ENCODE measurements around the gene DHRS7.

DHRS7 gene, protein sequence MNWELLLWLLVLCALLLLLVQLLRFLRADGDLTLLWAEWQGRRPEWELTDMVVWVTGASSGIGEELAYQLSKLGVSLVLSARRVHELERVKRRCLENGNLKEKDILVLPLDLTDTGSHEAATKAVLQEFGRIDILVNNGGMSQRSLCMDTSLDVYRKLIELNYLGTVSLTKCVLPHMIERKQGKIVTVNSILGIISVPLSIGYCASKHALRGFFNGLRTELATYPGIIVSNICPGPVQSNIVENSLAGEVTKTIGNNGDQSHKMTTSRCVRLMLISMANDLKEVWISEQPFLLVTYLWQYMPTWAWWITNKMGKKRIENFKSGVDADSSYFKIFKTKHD

DNA sequence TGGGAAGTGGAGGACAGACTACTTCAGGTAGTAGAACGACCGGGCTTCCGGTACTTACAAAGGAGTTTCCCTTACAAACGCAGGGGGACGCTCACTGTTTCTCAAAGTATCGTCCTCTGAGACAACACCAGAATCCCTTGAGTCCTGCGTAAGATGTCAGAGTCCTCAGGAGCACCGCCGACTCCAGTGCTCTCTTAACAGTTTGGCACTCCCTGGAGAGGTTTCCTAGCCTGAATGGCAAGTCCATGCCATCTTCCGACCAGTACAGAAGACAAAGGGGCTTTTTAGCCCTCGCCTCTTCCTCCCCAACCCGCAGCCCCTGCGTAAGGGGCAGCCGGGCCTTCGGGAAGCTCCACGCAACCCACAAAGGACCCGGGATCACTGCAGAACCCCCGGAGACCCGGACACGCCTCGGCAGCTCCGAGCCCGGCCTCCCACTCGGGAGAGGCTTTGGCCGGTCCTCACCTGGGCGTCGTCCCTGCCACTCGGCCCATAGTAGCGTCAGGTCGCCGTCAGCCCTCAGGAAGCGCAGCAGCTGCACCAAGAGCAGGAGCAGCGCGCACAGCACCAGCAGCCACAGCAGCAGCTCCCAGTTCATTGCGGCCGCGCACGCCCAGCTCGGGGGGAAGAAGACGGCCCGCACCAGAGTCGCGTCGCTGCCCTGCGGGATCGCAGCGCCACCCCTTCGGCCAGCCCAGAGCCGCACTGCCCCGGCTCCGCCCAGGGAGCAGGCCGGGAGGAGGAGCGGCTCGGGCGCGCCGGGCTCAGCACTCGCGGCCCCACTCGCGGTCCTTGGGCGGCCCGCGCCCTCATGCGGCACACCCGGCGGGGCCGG lies at the start of gene DHRS7:
TSS of gene DHRS7 (minus strand) at position 687 of the 835 bp plus-strand sequence. CDS start at position 598, 89 bp downstream.
- peak; percentile 40 for DNase-seq

DNA sequence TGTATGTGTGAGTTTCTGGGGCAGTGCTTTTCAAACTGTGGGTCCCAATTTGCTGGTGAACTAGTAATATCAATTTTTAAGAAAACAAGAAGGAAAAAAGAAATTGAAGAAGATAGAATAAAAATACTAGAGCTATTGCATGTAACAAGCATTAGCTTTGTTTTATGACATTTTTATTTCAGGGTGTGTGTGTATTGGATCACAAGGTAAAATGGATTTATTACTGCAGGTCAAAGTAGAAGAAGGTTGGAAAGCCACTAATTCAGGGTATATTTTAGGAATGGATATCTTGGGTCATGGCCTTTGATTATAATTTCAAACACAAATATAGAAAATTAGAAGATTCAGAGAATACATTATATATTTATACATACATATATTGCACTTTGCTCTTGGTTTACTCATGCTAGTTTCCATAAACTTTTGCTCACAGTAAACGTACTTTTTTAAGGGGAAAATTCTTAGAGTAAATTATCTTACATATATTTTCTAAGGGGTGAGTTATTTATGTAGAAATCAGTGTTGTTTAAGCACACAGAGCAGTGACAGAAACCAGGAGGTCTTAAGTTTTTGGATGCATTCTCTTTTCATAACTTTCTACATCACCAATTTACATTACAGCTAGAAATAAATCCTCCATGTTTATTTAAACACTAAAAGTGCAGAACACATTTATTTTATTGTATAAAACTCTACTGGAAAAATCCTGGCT lies 49.4 kb upstream of the DHRS7 start:
- no peak for DNase-seq

DNA sequence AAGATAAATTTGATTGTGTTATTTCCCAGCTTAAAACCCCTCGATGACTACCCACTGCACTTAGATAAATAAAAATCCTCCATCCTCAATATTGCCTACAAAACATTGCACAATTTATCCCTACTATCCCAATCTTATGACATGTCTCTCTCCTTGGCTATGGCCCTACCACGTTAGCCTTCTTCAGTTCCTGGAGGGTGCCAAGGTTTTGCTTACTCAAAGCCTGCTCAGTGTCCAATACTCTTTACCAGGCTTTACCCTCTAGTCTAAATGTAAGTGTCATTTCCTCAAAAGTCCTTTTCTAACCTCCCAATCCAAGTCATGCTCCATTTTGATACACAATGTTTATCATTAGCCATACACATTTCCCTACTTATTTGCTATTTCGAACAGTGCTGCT lies 48.8 kb upstream of the DHRS7 start:
- DNase-seq: no peak

DNA sequence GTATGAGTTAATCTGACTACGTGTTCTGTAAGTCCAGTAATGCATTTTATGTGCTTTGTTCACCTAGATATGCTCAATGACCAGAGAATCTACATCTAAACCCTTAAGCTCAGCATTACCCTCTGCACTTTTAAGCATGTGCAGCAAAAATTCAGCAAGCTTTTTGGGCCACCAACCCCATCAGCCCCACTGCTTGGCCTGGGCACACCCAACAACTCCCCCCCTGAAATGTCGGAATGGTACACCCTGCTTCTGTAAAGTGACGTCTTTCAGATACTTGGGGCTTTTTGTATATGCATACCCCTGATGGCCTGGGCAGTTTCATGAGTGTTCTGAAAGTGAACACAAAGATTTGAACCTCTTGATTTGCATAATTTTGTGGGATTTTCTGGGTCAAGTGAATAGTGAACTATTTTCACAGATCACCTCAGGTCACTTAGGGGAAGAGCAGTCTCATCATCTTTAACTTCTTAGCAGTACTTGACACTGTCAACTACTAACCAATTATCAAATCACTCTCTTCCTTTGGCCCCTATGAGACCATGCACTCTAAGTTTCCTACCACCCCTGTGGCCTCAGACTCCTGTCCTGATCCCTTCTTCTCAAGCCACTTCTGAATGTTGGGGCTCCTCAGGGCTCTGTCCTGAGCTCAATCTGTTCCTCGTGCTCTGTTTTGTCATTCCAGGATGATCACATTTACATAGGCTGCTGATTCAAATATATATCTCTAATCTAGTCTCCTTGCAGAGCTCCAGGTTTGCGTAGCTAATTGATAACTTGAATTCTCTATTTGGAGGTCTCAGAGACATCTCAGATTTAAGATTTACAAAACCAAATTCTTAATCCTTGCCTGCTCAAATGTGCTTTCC lies 47.5 kb upstream of the DHRS7 start:
- no peak for DNase-seq

DNA sequence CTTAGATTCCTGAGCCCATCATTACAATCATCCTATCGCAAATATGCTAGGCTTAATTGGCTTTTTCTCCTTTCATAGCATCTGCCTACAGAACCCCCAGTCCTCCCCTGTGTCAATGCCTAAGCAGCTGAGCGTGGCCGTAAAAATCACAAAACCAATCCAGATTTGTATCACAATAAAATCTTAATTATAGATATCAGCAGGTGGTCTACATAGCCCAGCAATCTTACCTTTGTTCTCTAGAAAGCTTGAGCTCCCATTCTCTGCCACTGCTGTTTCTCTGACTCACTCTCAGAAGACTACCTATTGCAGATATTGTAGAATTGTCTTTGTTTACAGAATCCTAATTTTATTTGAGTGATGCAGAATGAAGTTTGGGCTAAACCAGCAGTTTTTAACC lies 46.0 kb upstream of the DHRS7 start:
- no peak for DNase-seq

DNA sequence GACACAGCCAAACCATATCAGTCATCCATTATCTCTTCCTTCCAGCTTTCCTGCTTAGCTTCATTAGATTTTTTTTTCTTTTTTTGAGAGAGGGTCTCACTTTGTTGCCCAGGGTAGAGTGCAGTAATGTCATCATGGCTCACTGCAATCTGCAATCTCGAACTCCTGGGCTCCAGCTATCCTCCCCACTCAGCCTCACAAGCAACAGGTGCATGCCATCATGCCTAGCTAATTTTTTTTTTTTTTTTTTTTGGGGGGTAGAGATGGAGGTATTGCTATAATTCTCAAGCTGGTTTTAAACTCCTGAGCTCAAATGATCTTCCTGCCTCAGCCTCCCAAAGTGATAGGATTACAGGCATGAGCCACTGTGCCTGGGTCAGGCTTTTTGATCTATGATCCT lies 45.5 kb upstream of the DHRS7 start:
- DNase-seq: no peak

DNA sequence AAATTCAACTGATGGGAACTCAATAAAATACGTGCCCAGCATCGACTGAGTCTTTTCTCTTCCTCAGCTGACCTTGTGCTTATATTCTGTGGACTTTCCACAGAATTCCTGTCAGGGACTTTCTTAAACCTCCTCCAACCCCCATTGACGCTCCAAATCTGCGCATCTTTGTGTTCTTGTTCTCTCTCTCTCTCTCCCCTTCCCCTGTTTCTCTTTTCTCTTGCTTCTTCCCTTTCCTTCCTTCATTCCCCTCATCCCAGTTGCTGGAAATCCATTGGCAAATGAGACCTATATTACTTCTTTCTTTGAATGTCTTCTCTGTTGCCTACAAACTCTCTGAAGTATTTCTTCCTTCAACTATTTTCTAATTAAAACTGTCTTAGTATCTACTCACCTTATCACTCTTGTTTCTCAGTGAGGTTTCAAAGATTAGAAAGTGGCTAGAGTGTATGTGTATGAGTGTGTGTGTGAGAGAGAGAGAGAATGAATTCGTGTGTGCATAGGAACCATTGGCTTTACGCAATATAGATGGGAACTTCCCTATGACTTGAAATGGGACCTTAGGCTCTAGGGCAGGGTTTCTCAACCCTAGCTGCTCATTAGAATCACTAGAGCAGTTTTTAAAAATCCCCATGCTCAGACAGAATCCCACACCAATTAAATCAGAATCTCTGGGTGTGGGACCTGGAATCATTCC lies 41.8 kb upstream of the DHRS7 start:
- no peak for DNase-seq

DNA sequence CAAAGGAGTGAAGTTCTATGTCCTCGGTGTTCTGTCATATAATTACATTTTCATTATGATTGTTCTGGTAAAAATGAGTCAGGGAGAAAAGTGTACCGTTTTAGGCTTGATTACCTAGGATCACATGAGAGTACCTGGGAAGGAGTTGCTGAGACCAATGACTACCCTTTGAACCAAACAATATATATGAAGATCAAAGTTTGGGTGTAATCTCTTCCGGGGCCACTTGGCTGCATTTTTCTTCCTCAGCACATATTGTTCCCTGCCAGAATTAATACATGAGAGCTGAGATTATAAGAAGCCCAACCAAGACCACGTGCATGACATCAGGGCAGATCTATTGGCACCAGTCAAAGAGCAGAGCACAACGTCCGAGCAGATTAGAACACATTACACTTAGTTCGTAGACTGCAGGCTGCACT lies 41.1 kb upstream of the DHRS7 start:
- DNase-seq: no peak

DNA sequence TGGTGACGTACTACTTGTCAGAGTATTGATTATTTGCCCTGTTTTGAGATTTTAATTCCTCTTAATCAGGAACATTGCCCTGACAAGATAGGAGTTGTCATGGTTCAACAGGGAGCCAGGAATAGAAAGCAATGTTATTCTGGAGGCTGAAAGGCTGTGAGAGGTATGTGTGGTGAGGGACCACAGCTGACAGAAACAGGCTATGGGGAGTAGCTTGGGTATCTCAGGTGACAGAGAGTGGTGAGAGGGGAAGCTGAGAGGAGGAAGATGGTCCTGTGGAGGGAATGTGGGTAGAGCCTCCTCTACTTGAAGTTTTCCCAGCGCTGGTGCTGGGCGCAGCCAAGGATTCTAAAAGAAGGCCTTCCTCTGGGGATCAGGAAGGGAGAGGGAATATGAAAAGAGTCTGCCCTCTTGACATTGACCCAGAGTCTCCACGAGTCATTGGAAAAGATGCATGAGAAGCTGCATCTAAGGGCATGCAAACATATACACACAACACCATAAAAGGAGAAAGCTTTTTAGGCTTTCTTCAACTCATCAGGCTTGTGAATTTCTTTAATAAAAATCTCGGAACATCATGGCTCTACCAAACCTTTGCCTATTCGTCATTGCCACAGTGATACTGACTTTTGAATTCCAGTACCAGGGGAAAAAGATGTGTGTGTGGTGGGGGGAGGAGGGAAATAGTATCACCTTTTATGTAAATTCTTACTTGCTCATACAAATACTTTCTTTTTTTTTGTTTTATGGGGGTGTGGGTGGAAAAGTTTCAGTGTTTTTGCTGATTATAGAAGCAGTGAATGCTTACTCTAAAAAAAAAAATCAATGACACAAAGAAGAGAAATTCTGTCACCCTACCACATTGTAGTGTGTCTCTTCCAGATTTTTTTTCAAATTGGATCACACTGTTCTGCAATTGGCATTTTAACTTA lies 39.9 kb upstream of the DHRS7 start:
- no peak for DNase-seq

DNA sequence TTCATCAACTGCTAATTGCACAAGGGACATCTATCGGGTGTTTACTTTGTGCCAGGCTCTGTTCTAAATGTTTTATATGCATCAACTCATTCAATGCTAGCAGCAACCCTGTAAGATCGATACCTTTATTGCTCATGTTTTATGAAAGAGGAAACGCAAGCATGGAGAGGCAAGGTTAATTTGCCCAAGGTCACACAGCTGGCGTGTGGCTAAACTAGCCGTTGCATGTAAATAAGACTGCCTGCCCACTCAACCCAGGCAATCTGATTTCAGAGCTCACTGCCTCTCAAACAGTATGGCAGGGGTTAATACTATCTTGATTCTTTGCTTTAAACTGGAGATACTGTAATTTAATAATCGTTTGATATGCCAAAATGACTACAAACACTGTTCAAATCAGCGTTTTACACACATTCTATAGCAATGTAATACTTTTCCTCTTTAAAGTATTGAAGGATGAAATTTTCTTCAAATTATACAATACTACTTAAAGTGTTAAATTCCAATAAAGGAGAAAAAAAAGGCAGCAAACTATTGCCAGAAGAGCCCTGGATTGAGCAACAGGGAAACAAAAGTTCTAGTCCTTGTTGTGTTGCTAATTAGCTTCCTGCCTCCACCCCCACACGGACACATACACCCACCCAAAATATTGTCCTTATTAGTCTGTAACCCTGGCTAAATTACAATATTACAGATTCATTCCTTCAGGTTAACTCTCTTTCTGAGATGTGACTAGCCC lies 39.1 kb upstream of the DHRS7 start:
- no peak for DNase-seq

DNA sequence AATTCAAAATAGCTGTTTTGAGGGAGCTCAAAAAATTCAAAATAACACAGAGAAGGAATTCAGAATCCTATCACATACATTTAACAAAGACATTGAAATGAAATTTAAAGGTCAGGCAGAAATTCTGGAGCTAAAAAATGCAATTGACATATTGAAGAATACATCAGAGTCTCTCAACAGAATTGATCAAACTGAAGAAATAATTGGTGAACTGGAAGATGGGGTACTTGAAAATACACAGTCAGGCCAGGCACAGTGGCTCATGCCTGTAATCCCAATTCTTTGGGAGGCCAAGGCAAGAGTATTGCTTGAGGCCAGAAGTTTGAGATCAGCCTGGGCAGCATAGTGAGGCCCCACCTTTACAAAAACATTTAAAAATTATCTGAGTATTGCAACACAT lies 34.1 kb upstream of the DHRS7 start:
- no peak for DNase-seq

DNA sequence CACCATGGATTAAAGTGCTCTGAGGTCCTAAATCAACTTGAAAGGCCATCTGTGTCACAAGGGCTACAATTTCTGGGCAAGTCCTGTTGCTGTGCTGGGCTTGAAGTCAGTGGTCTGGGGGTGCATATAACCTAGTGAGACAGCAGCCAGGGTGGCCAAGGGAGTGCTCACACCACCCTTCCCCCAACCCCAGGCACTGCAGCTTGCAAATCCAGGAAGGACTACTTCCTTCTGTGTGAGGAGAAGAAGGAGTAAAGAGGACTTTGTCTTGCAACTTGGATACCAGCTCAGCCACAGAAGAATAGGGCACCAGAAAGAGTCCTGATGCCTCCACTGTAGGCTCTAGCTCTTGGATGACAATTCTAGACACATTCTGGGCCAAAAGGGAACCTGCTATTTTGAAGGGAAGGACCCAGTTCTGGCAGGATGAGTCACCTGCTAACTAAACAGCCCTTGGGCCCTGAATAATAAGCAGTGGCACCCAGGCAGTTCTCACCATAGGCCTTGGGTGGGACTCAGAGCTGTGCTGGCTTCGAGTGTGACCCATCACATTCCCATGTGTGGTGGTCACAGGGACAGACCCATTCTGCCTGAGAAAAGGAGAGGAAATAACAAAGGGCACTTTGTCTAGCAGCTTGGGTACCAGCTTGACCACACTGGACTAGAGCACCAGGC lies 32.6 kb upstream of the DHRS7 start:
- no peak for DNase-seq

DNA sequence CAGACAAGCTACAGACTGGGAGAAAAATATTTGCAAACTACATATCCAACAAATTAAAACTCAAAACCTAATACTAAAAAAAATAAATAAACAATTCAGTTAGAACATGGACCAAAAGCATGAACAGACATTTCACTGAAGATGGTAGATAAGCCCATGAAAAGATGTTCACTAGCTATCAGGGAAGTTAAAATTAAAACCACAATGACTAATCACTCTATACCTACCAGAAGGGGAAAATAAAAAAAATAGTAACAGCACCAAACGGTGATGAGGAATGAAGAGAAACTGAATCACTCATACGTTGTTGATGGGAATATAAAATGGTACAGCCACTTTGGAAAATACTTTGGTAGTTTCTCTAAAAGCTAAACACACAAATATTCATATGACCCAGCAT lies 31.1 kb upstream of the DHRS7 start:
- no peak for DNase-seq

DNA sequence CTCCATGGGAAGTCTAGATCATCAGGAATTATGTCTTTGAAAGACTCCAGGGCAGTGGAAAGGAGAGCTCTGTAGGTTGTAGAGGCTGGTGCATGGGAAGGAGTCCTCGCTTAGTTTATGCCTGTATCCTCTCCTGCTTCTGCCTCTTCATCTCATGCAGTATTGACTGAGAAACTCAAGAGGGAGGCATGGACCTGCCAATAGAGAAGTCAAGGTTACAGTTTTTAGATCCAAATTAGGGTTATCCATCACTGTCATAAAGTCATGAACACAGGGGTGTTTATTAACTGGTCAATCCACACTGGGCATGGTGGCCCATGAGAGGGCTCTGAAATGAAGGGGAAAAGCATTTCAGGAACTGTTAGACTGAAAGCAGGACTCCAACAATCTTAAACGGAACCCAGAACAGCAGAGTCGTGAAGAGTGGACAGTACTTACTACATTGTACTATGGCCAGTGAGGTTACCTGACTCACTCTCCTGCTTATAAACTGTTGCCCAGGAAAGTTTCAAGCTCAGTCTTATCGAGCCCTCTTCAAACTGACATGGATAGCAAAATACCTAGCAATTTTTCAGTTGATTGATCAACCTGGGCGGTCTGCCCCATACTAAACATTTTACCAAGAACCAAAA lies 30.1 kb upstream of the DHRS7 start:
- DNase-seq: no peak

DNA sequence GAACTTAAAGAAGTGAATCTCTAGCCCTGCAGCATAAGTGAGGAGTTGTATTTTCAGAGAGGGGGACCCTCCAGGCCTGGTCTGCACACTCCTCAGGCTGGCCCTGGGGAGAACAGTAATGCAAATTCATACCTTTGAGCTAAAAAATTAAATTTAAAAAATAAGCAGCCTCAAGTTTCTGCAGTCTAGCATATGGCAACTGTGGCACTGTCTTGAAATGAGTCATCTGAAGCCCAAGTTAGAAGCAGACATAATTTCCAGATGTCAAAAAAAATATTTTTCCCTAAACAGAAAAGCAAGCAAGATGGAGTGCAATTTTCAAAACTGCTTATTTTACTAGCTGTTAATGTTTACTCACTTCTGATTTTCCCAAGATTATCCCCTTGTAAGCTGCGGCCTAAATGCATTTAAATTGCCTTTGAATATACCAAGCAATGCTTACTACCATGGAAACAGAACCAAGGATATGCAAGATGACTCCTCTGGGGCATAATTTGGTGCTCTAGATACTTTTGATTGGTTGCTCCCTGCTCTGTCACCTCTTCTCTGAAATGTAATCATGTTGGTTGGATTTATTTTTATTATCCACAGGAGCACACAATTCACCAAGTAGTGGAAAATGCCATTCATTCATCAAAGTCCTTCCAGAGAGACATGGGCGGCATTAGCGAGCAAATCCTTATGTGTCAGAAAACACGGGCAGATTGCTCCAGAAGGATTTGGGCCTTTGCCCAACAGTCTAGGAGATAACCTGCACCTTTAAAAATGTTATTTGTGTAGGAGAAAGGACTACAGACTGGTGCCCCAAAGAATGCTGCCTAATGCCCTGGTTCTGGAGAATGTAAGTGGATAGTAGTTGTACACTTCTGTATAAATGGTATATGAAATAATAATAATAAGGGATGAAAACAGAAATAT lies 25.0 kb upstream of the DHRS7 start:
- peak; percentile 58 for DNase-seq

DNA sequence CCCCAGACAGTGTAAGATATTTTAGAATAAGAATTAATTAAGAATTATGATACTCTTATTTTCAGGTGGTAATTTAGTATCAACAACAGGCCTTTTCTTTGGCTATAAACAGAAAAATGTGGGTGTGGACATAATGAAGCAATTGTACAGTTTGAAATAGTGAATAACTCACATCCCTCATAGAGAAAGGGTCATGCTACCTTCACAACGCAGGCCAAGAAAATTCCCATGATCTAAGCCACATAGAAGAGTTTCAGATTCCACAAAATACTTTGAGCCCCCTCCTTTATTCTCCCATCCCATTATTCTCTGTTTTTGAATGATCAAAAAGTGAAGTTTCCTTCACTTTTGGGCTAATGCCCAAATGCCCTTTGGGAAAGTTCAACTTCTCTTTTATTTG lies 23.5 kb upstream of the DHRS7 start:
- DNase-seq: no peak

DNA sequence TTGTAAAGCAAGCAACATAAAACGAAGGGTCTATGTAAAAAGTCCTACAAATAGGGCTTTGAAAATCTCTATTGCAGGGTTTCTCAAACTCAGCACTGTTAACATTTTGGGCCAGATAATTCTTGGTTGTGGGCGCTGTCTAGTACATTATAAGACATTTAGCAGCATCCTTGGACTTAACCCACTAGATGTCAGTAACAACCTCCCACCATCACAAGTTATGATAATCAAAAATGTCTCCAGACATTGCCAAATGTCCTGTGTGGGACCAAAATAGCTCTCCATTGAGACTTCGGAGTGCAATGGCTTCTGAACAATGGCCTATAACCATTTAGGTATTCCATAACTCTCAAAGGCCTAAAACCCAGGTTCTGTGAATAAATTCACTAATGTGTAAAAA lies 22.9 kb upstream of the DHRS7 start:
- no peak for DNase-seq
